Activated CD4-positive, alpha-beta T cell treated with anti-CD3 and anti-CD28 coated beads for 36 hours (primary cell): ENCODE data around the gene TMEM272. TPM values are rescaled to one million over a fixed set of nuclear protein-coding genes. Genes with fewer than 3 reads are reported as not detected.

Experiments used
- ATAC-seq: fragments of 200-7000 bp; cut with Tn5 transposase; one replicate; pipeline ENCODE4 v1.10.0; 2021; ENCODE audit warnings: mild to moderate bottlenecking, moderate library complexity
- CTCF ChIA-PET: fragments of 350-600 bp; sonication (Branson Sonifier 250); formaldehyde crosslinking; loops from one replicate; lab custom pipeline; 2021; ENCODE audit warnings: antibody characterized with exemption; lab: Charles Lee
- POLR2A ChIA-PET: fragments of 350-600 bp; sonication (Branson Sonifier 250); formaldehyde crosslinking; loops from one replicate; lab custom pipeline; 2021; ENCODE audit warnings: antibody characterized with exemption, inconsistent platforms; lab: Charles Lee
- DNase-seq: peaks from one replicate; pipeline ENCODE4 v3.0.0-alpha.2; 2020
- H3K27ac Mint-ChIP-seq: one replicate; pipeline ENCODE4 v1.8.0; 2021; ENCODE audit warnings: mixed read lengths
- H3K27me3 Mint-ChIP-seq: one replicate; pipeline ENCODE4 v1.8.0; 2021; ENCODE audit warnings: mixed read lengths
- H3K36me3 Mint-ChIP-seq: one replicate; pipeline ENCODE4 v1.8.0; 2021; ENCODE audit warnings: low read depth, mixed read lengths
- H3K4me1 Mint-ChIP-seq: one replicate; pipeline ENCODE4 v1.8.0; 2021; ENCODE audit warnings: mixed read lengths
- H3K4me3 Mint-ChIP-seq: one replicate; pipeline ENCODE4 v1.8.0; 2021; ENCODE audit warnings: mild to moderate bottlenecking, moderate library complexity, mixed read lengths
- H3K9me3 Mint-ChIP-seq: one replicate; pipeline ENCODE4 v1.8.0; 2021; ENCODE audit warnings: low read depth, mixed read lengths
- intact Hi-C, 2 experiments: fragments of 100-400 bp; cut with DNase I in 1 of 2; cut with micrococcal nuclease in 1 of 2; formaldehyde crosslinking; loops; one replicate each; pipeline versions ENCODE4 v1.14.2 to v1.15.1; 2022 to 2024; cut with DNase I, micrococcal nuclease
- total RNA-seq, 2 experiments: library from RNA; stranded (reverse); gene quantifications; one replicate each; pipeline ENCODE4 v1.2.3, GENCODE V29; 2021

TMEM272 gene
- total RNA-seq, 2 experiments from 2014 or later: 0.18 to 0.33 TPM

DNA sequence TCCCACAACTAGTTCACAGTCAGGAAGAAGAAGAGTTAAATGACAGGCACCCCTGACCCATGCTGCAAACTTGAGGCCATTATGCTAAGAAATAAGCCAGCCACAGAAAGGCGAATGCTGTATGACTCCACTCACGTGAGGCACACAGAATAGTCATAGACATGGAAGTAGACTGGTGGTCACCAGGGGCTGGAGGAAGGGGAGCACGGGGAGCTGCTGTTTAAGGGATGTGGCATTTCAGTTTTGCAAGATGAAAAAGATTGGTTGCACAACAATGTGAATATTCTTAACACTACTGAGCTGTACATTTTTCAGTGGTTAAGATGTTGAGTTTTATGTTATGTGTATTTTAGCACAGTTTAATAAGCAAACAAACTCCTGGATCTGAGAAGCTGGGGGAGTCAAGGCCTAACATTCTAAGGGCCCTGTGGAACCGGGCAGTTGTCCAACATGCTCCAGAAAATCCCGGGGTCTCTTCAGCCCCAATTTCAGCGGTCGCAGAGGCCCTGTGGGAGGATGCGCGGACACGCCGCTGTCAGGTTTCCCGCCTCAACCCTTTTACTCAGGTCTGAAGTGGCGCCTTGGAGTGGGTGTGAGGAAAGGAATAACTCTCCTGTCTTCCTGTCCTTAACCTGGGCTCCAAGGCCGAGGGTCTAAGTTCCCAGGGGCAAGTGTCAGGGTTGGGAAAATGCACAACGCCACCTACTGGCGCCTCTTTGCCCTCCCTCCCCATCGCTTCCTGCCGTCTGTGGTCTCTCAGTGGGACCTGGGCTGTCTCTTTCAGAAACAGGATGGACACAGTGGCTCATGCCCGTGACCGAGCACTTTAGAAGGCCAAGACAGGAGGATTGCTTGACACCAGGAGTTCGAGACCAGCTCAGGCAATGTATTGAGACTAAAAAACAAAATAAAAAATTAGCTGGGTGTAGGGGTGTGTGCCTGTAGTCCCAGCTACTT lies 4.4 kb upstream of the TMEM272 start:
- ChIA-PET POLR2A (no interaction called here), CTCF (interaction anchor here (0.6 to 2.6 kb wide), 22 partner anchors 8 to 1215 kb away, joined by 3 to 17 read pairs (median 3); partner anchors contain the start of gene ALG11)
- peak; percentile 47 for ATAC-seq
- H3K27ac Mint-ChIP-seq: no peak overlapping the region
- H3K4me3 Mint-ChIP-seq: no peak overlapping the region
- H3K9me3 Mint-ChIP-seq: no peaks in the 10 kb centered on the region
- peaks cover 5% of the 10 kb centered on the region for H3K27me3 Mint-ChIP-seq
- no peaks in the 10 kb centered on the region for H3K36me3 Mint-ChIP-seq
- intact Hi-C loops: loop anchor here in 1 of 2 experiments (1.0 kb wide), 1 partner anchor 34 kb away; no protein-coding TSS in a partner anchor
- peak; percentile 66 for DNase-seq
- peaks cover 13% of the 10 kb centered on the region for H3K4me1 Mint-ChIP-seq

DNA sequence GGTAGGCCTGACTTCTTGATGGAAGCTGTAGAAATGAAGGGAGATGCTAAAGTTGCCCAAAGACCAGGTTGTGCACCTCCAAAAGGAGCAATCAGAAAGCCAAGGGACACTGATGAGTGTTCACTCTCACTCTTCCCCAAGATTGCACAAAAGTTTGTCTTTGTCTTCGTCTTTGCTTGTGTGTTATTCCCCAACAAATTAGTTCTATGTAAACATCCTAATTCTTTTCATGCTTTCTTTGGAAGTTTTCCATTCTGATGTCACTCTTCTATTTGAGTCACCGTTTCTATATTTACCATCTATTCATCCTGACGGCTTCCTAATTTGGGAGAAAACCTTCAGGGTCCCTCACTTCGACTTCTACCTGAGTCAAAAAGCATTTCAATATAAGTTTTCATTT lies 3.7 kb upstream of the TMEM272 start:
- peaks cover 14% of the 10 kb centered on the region for H3K4me1 Mint-ChIP-seq
- ATAC-seq (no peak), DNase-seq (no peak)
- POLR2A ChIA-PET: no interaction called here
- no peaks in the 10 kb centered on the region for H3K9me3 Mint-ChIP-seq
- H3K27ac Mint-ChIP-seq: no peak overlapping the region
- no peaks in the 10 kb centered on the region for H3K36me3 Mint-ChIP-seq
- CTCF ChIA-PET: interaction anchor here (0.6 to 2.6 kb wide), 10 partner anchors 10 to 316 kb away, joined by 3 to 17 read pairs (median 3); no protein-coding TSS in a partner anchor
- intact Hi-C loops: loop anchor here in 1 of 2 experiments (1.0 kb wide), 1 partner anchor 33 kb away; no protein-coding TSS in a partner anchor
- H3K4me3 Mint-ChIP-seq: no peak overlapping the region
- peaks cover 4% of the 10 kb centered on the region for H3K27me3 Mint-ChIP-seq

DNA sequence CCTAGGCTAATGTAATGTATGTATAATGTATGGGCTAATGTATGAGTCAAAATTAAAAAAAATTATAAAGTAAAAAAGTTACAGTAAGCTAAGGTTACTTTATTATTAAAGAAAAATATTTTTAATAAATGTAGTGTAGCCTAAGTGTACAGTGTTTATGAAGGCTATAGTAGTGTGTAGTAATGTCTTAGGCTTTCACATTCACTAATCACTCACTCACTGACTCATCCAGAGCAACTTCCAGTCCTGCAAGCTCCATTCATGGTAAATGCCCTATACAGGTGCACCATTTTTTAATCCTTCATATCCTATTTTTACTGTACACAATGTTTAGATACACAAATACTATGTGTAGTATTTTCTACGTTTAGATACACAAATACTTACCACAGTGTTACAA lies 1.8 kb upstream of the TMEM272 start:
- CTCF ChIA-PET: interaction anchor here (1.0 to 1.3 kb wide), 2 partner anchors 15 to 31 kb away, joined by 3 to 4 read pairs; no protein-coding TSS in a partner anchor
- no peak overlapping the region for H3K4me3 Mint-ChIP-seq
- peak; percentile 70 for ATAC-seq
- H3K4me1 Mint-ChIP-seq: peaks cover 14% of the 10 kb centered on the region
- H3K9me3 Mint-ChIP-seq: no peaks in the 10 kb centered on the region
- no peak overlapping the region for H3K27ac Mint-ChIP-seq
- DNase-seq: no peak
- POLR2A ChIA-PET: no interaction called here
- H3K36me3 Mint-ChIP-seq: no peaks in the 10 kb centered on the region
- intact Hi-C loops: no loop called here
- peaks cover 6% of the 10 kb centered on the region for H3K27me3 Mint-ChIP-seq

DNA sequence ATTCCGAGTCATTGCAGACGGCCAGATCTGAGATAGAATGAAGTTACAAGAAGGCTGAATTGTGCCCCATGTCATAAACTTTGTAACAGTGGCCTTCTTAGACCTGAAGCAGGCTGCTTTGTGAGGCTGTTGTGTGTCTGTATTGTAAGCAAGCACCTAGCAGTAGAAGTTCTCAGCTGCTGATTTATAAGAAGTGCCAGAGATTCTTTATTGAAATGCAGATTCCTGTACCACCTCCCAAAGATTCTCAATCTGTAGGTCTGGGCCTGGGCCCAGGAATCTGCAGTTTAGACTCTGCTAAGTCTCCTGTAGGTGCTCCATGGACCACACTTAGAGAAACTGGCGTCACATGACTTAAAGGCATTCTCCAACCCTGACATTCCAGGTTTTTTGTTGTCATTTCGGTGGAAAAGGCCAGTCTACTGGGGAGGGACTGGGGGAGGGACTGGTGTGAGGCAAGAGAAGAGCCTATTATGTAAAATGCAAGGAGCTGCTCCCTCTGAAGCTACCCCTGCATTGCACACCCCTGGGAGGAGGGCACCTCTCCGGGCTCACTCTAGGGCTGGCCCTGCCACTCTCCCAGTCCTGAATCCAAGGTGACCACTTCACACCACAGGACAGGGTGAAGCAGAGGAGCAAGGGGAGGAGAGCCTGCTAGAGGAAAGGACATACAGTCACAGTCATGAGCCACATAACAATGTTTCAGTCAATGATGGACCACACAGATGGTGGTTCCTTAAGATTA lies 769 bp upstream of the TMEM272 start:
- Mint-ChIP-seq H3K27me3 (peaks cover 6% of the 10 kb centered on the region), H3K4me3 (peak overlapping the region; percentile 54), H3K27ac (no peak overlapping the region), H3K4me1 (peaks cover 14% of the 10 kb centered on the region), H3K36me3 (no peaks in the 10 kb centered on the region), H3K9me3 (no peaks in the 10 kb centered on the region)
- POLR2A ChIA-PET: no interaction called here
- intact Hi-C loops: loop anchor here in 1 of 2 experiments (1.0 kb wide), 1 partner anchor 282 kb away; no protein-coding TSS in a partner anchor
- ATAC-seq: no peak
- DNase-seq: no peak
- CTCF ChIA-PET: interaction anchor here (0.6 to 1.4 kb wide), 9 partner anchors 11 to 64 kb away, joined by 3 to 8 read pairs (median 4); no protein-coding TSS in a partner anchor

DNA sequence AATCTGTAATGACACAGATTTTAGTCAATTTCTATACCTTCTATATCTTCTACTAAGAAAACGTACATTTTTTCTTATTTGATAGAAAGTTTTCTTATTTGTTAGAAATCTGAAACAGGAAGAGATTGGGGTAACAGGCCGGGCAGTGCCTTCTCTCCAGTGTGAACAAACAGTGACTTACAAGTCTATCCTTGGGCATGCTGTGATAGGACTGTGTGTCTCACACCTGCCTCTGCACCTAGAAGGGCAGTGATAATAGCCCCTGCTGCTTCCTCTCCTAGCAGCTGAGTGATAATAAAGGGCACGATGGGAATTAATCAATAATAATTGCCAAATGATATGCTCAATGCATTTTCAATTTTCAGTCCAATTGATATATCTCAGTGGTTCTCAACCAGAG lies 1.4 kb downstream of the TMEM272 start:
- POLR2A ChIA-PET: no interaction called here
- CTCF ChIA-PET: interaction anchor here (0.9 to 1.6 kb wide), 2 partner anchors 20 to 28 kb away, joined by 4 to 10 read pairs; no protein-coding TSS in a partner anchor
- ATAC-seq: no peak
- Mint-ChIP-seq H3K27ac (no peak overlapping the region), H3K4me3 (no peak overlapping the region), H3K9me3 (no peaks in the 10 kb centered on the region), H3K36me3 (no peaks in the 10 kb centered on the region), H3K27me3 (peaks cover 6% of the 10 kb centered on the region), H3K4me1 (peaks cover 15% of the 10 kb centered on the region)
- no peak for DNase-seq
- intact Hi-C loops: no loop called here

DNA sequence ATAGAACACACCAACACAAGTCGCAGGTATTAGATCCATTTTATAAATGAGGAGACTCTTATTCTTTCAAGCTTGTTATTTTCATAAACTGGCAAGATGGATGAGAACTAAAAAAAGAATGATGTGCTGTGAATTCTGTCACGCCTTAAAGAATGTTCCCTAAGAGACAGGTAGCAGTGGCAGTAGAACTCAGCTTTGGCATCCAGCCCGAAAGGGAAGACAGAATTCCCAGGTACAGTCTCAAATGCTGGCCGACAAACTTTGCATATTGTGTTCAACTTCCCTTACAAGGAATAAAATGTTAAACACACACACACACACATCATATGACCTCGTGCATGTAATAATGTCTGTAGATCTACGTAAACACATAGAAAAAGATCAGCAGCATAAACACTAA lies 3.2 kb downstream of the TMEM272 start:
- intact Hi-C loops: no loop called here
- Mint-ChIP-seq H3K9me3 (no peaks in the 10 kb centered on the region), H3K27ac (no peak overlapping the region), H3K4me3 (no peak overlapping the region), H3K4me1 (peaks cover 32% of the 10 kb centered on the region), H3K27me3 (peaks cover 6% of the 10 kb centered on the region), H3K36me3 (no peaks in the 10 kb centered on the region)
- DNase-seq (no peak), ATAC-seq (no peak)
- ChIA-PET CTCF (interaction anchor here (1.1 to 1.6 kb wide), 2 partner anchors 8 to 26 kb away, joined by 5 to 10 read pairs; no protein-coding TSS in a partner anchor), POLR2A (no interaction called here)

DNA sequence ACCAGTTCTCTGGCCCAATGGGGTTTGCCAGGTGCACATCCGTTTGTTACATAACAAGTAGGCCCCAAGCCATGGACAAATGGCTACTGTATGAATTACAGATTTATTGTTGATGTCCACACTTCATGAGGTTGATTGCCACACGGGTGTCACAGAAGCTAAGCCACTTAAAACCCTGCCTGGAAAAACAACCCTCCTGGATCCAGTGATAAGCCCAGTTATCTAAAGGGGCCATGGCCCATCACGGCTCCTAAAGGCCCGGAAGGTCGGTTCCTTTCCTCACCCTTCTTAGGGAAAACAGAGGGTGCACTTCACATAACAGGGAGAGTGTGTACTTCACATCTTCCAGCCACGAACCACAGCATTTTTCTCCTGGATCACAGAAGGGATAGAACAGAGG lies 4.1 kb downstream of the TMEM272 start:
- H3K36me3 Mint-ChIP-seq: no peaks in the 10 kb centered on the region
- intact Hi-C loops: no loop called here

DNA sequence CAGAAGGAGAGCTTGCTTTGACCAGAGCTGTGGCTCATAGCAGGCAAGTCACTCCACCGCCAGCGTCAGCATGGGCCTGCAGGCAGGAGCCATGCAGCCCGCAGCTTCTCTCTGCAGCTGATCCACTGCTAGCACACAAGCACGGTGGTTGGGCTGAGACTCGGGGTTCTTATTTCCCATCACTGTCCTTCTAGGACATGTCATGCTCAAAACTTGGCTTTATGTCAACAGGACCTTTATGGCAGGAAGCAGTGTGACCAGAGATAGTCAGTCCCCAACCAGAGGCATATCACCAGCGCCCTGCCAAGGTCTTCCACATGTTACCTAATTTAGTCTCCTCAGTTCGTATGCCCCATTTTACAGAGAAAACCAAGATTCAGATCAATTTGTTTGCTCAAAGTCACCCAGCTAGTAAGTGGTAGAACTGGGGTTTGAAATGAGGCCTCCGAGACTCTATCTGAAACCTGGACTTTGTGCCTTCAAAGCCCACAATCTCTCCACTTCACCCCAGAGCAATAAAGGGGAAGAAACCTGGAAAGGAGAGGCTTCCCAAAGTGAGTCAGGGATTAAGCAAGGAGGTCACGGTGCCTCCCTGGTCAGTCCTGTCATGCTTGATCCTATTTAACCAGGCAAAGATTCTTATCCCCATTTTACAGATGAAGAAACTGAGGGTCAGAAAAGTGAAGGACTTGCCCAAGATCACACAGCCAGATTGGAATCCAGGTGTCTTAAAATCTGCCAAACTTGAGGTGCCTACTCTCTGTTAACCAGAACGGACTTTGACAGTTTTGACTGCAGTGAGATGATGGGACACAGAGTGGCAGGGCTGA lies 5.1 kb downstream of the TMEM272 start:
- POLR2A ChIA-PET: no interaction called here
- peaks cover 28% of the 10 kb centered on the region for H3K4me1 Mint-ChIP-seq
- no peaks in the 10 kb centered on the region for H3K36me3 Mint-ChIP-seq
- no peak overlapping the region for H3K4me3 Mint-ChIP-seq
- no peak for DNase-seq
- H3K27ac Mint-ChIP-seq: no peak overlapping the region
- CTCF ChIA-PET: interaction anchor here (0.6 to 2.9 kb wide), 2 partner anchors 10 to 42 kb away, joined by 3 to 10 read pairs; no protein-coding TSS in a partner anchor
- intact Hi-C loops: no loop called here
- ATAC-seq: no peak
- no peaks in the 10 kb centered on the region for H3K9me3 Mint-ChIP-seq
- H3K27me3 Mint-ChIP-seq: peaks cover 6% of the 10 kb centered on the region

More for the DNA sequence above, 4.1 kb downstream of the TMEM272 start:
- ChIA-PET CTCF (interaction anchor here (1.1 kb wide), 1 partner anchor 9 kb away, joined by 5 read pairs; no protein-coding TSS in a partner anchor), POLR2A (no interaction called here)
- H3K4me1 Mint-ChIP-seq: peaks cover 34% of the 10 kb centered on the region
- no peak overlapping the region for H3K4me3 Mint-ChIP-seq
- peaks cover 6% of the 10 kb centered on the region for H3K27me3 Mint-ChIP-seq
- no peak for ATAC-seq
- no peaks in the 10 kb centered on the region for H3K9me3 Mint-ChIP-seq
- H3K27ac Mint-ChIP-seq: no peak overlapping the region
- DNase-seq: no peak

DNA sequence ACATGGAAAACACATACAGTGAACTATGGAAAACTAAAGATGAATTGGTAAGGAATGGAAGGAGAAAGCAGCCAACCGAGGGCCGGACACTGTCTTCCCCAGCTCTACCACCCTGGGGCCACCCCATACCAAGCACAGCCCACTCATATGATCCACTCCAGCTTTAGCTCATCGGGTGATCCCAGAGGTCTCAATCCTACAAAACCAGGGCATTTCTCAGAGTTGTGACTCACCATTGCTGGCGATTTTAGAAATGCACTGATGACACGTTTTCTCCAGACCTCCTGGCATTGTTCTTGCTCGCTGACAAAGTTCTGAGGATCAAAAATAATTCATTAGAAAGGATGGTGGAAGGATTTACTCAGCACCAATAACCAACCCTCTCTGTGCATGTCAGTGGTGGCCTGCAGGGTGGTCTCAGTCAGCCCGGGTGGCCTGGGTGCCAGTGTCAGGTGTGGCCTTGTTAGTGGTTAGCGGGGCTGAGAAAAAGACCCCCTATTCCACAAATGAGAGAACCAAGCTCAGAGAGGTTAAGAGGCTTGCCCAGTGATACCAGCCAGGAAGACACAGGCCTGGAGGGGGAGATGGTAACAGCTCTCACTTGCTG lies 6.6 kb downstream of the TMEM272 start:
- Mint-ChIP-seq H3K4me1 (peaks cover 22% of the 10 kb centered on the region), H3K36me3 (no peaks in the 10 kb centered on the region), H3K27ac (no peak overlapping the region), H3K27me3 (peaks cover 2% of the 10 kb centered on the region), H3K4me3 (no peak overlapping the region), H3K9me3 (no peaks in the 10 kb centered on the region)
- ChIA-PET POLR2A (interaction anchor here (0.7 to 0.9 kb wide), 2 partner anchors 13 to 19 kb away, joined by 3 read pairs; no protein-coding TSS in a partner anchor), CTCF (interaction anchor here (0.8 to 2.9 kb wide), 6 partner anchors 10 to 315 kb away, joined by 3 to 15 read pairs (median 8); no protein-coding TSS in a partner anchor)
- peak; percentile 52 for DNase-seq
- intact Hi-C loops: no loop called here
- ATAC-seq: peak; percentile 80

DNA sequence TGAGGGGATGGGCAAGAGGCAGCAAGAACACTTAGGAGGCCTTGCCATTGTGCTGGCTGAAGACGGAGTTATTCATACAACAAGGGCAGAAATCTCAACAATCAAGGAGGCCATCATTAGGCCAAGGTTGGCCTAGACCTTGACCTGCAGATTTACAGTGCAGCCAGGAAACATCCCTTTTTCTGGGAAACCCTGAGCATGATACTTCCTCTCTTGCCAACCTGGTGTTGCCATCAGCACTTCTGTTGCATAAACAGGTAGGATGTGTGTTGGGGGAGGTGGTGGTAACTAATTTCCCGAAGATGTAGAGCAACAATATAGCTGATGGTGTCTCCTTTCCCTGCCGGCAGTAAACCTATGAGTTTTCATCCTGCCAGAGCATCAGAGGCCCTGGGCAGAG lies 8.0 kb downstream of the TMEM272 start:
- Mint-ChIP-seq H3K4me1 (peaks cover 32% of the 10 kb centered on the region), H3K4me3 (no peak overlapping the region), H3K27me3 (peaks cover 2% of the 10 kb centered on the region), H3K36me3 (no peaks in the 10 kb centered on the region), H3K27ac (no peak overlapping the region), H3K9me3 (no peaks in the 10 kb centered on the region)
- ChIA-PET CTCF (interaction anchor here (1.1 to 2.5 kb wide), 2 partner anchors 14 to 22 kb away, joined by 3 to 15 read pairs; no protein-coding TSS in a partner anchor), POLR2A (no interaction called here)
- no peak for ATAC-seq
- intact Hi-C loops: no loop called here
- DNase-seq: no peak
